Progenitor cell of endocrine pancreas (in vitro differentiated cells): ENCODE data around the gene FLT3. TPM values are rescaled to one million over a fixed set of nuclear protein-coding genes. Genes with fewer than 3 reads are reported as not detected.

Experiments used
- DNase-seq: peaks from one replicate; pipeline ENCODE4 v3.0.0; 2021; ENCODE audit warnings: low spot score; ENCODE audit not compliant: unreplicated experiment
- H3K27ac Mint-ChIP-seq: 2 replicates; pipeline ENCODE4 v1.8.0; 2021; ENCODE audit warnings: mild to moderate bottlenecking, moderate library complexity, mixed read lengths
- H3K27me3 Mint-ChIP-seq: 2 replicates; pipeline ENCODE4 v1.8.0; 2021; ENCODE audit warnings: mixed read lengths
- H3K36me3 Mint-ChIP-seq: 2 replicates; pipeline ENCODE4 v1.8.0; 2022; ENCODE audit warnings: mixed read lengths; ENCODE audit not compliant: insufficient read depth
- H3K4me1 Mint-ChIP-seq: 2 replicates; pipeline ENCODE4 v1.8.0; 2021; ENCODE audit warnings: low read depth, mixed read lengths
- H3K4me3 Mint-ChIP-seq: 2 replicates; pipeline ENCODE4 v1.8.0; 2021; ENCODE audit warnings: low read depth, mild to moderate bottlenecking, moderate library complexity, mixed read lengths
- H3K9me3 Mint-ChIP-seq: 2 replicates; pipeline ENCODE4 v1.8.0; 2021; ENCODE audit warnings: low read depth, mixed read lengths
- total RNA-seq: library from RNA; stranded (reverse); gene quantifications from 2 replicates; pipeline ENCODE4 v1.2.1, GENCODE V29; 2021
- TF ChIP-seq, protein P1 (sequence below): fragments of 200-600 bp; sonication (generic); IDR thresholded peaks from one replicate; pipeline ENCODE4 v1.5.0; 2021; ENCODE audit warnings: antibody characterized with exemption, mild to moderate bottlenecking; ENCODE audit not compliant: unreplicated experiment

FLT3 gene
- total RNA-seq, 1 donor from 2014 or later, result 0.17 TPM

GRCh38 chr13:27962982-27963381 lies 137.4 kb downstream of the FLT3 start:
- Mint-ChIP-seq H3K4me1 (peaks cover 63% of the 10 kb centered on the region), H3K4me3 (no peak overlapping the region), H3K27ac (peak overlapping the region; percentile 52), H3K27me3 (peaks cover 14% of the 10 kb centered on the region), H3K9me3 (no peaks in the 10 kb centered on the region), H3K36me3 (peaks cover 1% of the 10 kb centered on the region)
- TF ChIP-seq, protein P1, sequence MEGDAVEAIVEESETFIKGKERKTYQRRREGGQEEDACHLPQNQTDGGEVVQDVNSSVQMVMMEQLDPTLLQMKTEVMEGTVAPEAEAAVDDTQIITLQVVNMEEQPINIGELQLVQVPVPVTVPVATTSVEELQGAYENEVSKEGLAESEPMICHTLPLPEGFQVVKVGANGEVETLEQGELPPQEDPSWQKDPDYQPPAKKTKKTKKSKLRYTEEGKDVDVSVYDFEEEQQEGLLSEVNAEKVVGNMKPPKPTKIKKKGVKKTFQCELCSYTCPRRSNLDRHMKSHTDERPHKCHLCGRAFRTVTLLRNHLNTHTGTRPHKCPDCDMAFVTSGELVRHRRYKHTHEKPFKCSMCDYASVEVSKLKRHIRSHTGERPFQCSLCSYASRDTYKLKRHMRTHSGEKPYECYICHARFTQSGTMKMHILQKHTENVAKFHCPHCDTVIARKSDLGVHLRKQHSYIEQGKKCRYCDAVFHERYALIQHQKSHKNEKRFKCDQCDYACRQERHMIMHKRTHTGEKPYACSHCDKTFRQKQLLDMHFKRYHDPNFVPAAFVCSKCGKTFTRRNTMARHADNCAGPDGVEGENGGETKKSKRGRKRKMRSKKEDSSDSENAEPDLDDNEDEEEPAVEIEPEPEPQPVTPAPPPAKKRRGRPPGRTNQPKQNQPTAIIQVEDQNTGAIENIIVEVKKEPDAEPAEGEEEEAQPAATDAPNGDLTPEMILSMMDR, result no peak
- DNase-seq, result no peak

- peaks cover 61% of the 10 kb centered on the region for H3K4me1 Mint-ChIP-seq
- peaks cover 1% of the 10 kb centered on the region for H3K36me3 Mint-ChIP-seq
Measured at GRCh38 chr13:27962128-27962841, 138.1 kb downstream of the FLT3 start.

GRCh38 chr13:27961227-27962085 lies 138.9 kb downstream of the FLT3 start:
- Mint-ChIP-seq H3K4me1 (peaks cover 61% of the 10 kb centered on the region), H3K27me3 (peaks cover 4% of the 10 kb centered on the region), H3K27ac (peak overlapping the region; percentile 91), H3K9me3 (no peaks in the 10 kb centered on the region), H3K4me3 (peak overlapping the region; percentile 68), H3K36me3 (peaks cover 1% of the 10 kb centered on the region)
- TF ChIP-seq, protein P1, result no peak
- no peak for DNase-seq

More at GRCh38 chr13:27962128-27962841, 138.1 kb downstream of the FLT3 start:
- Mint-ChIP-seq H3K27me3 (peaks cover 7% of the 10 kb centered on the region), H3K4me3 (peak overlapping the region; percentile 59), H3K9me3 (no peaks in the 10 kb centered on the region), H3K27ac (peak overlapping the region; percentile 93)
- TF ChIP-seq, protein P1, result no peak
- no peak for DNase-seq

DNA sequence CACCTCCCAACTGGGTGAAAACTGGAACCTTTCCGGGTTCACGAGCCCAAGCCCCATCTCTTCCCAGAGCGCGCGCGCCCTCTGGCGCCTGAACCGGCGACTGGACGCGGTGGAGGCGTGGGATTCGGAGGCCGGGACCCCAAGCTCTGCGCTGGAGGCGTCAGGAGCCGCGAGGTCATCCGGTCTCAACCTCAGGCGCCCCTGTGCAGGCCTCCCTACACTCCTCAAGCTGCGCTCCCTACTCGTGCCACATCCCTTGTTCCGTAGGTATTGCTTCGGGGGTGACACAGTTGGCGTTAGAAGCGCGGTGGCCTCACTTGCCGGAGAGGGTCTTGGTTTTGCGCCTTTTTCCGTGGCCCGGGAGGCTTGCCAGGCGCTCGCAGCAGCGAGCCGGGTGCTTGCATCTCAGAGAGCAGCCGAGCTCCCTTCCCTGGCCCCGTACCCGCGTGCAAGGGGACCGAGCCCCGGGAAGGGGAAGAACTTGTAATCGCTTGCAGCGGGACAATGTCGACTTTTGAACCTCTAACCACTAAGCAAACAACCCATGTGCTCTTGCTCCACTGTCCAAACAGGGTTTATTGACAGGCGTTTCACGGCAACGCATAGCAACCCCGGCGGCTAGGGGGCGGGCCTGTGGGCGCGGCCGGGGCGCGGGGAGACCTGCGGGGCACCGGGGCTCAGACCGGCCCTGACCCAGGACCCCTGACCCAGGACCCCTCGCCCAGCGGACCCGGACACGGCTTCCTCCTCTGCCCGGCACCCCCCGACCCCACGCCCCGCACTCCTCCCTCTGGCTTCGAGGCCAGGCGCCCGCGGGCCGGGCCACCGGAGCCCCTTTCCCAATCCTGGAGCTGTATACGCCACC lies 139.8 kb downstream of the FLT3 start:
- H3K27me3 Mint-ChIP-seq, result no peaks in the 10 kb centered on the region
- H3K9me3 Mint-ChIP-seq, result no peaks in the 10 kb centered on the region
- peaks cover 60% of the 10 kb centered on the region for H3K4me1 Mint-ChIP-seq
- TF ChIP-seq, protein P1, result peak; percentile 81
- peak overlapping the region; percentile 68 for H3K4me3 Mint-ChIP-seq
- DNase-seq, result peak; percentile 76
- peak overlapping the region; percentile 98 for H3K27ac Mint-ChIP-seq
- peaks cover 1% of the 10 kb centered on the region for H3K36me3 Mint-ChIP-seq

DNA sequence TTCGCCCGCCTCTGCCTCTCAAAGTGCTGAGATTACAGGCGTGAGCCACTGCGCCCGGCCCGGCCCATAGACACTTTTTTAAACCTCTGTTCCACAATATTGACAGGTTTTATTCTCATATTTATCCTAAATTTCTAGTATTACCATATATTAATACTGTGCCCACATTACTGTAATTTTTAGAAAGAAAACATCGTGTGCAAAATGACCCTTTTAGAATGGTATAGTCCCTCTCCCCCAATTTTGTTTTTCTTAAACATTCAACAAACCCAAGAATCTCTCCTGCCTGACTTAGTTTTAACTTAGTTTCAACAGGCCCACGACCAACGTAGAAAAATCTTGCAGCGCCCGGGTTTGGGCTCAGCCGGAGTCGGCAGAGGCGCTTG lies 140.4 kb downstream of the FLT3 start:
- H3K36me3 Mint-ChIP-seq, result peaks cover 1% of the 10 kb centered on the region
- H3K27ac Mint-ChIP-seq, result peak overlapping the region; percentile 95
- H3K4me1 Mint-ChIP-seq, result peaks cover 57% of the 10 kb centered on the region
- peak overlapping the region; percentile 66 for H3K4me3 Mint-ChIP-seq
- no peak for DNase-seq
- TF ChIP-seq, protein P1, result no peak
- no peaks in the 10 kb centered on the region for H3K27me3 Mint-ChIP-seq
- no peaks in the 10 kb centered on the region for H3K9me3 Mint-ChIP-seq
